ENCODE data around the gene FHOD3. TPM values are rescaled to one million over a fixed set of nuclear protein-coding genes. Genes with fewer than 3 reads are reported as not detected.

FHOD3 gene
- total and polyA plus RNA-seq, 2 of the 8 experiments (the other 6 are each of a cell fraction or from before 2014, with no cell fraction given): 9.7 to 10.5 TPM

DNA sequence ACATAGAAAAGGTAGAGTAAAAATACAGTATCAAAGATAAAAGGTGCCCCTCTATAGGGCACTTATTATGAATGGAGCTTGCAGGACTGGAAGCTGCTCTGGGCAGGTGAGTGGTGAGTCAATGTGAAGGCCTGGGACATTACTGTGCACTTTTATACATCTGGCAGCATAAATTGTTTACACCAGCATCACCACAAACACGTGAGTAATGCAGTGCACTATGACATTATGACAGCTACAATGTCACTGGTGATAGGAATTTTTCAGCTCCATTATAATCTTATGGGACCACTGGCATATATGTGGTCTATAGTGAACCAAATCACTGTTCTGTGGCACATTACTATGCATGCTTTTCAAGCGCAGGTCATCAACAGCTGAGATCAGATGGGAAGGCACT lies 483.2 kb downstream of the FHOD3 start (continued):
- TF ChIP-seq TAF1 (IDR thresholded peaks at IDR 0.05; ENCODE audit: low read depth, low read length): no peak
- no peak for TF ChIP-seq SIRT6 (IDR thresholded peaks at IDR 0.05; ENCODE audit: low read length)
- TF ChIP-seq E2F6 (IDR thresholded peaks at IDR 0.05): no peak
- TF ChIP-seq KDM1A (IDR thresholded peaks at IDR 0.05; ENCODE audit: borderline replicate concordance, low read length): no peak
- TF ChIP-seq NRF1 (IDR thresholded peaks at IDR 0.05; ENCODE audit: low read depth, low read length): no peak
- TF ChIP-seq RFX5 (IDR thresholded peaks at IDR 0.05; ENCODE audit: borderline replicate concordance, low read depth, low read length): no peak
